Activated B cell treated with CpG ODN at 0.5 μM for 24 hours (primary cell): Measurements from ENCODE around the gene SERPIND1. TPM values are rescaled to one million over a fixed set of nuclear protein-coding genes. Genes with fewer than 3 reads are reported as not detected.

Experiments used
- ATAC-seq: fragments of 200-7000 bp; cut with Tn5 transposase; one replicate; pipeline ENCODE4 v1.10.0; 2021; ENCODE audit warnings: low read depth, mild to moderate bottlenecking, moderate library complexity
- CTCF ChIA-PET: fragments of 350-600 bp; sonication (Branson Sonifier 250); formaldehyde crosslinking; loops from one replicate; lab custom pipeline; 2021; ENCODE audit warnings: antibody characterized with exemption; lab: Charles Lee
- POLR2A ChIA-PET: fragments of 350-600 bp; sonication (Branson Sonifier 250); formaldehyde crosslinking; loops from one replicate; lab custom pipeline; 2021; ENCODE audit warnings: antibody characterized with exemption; lab: Charles Lee
- DNase-seq: peaks from one replicate; pipeline ENCODE4 v3.0.0; 2022
- H3K27ac Mint-ChIP-seq: one replicate; pipeline ENCODE4 v1.8.0; 2020; ENCODE audit warnings: mixed read lengths
- H3K27me3 Mint-ChIP-seq: one replicate; pipeline ENCODE4 v1.8.0; 2021; ENCODE audit warnings: mixed read lengths
- H3K36me3 Mint-ChIP-seq: one replicate; pipeline ENCODE4 v1.8.0; 2021; ENCODE audit warnings: low read depth, mixed read lengths
- H3K4me1 Mint-ChIP-seq: one replicate; pipeline ENCODE4 v1.8.0; 2021; ENCODE audit warnings: mixed read lengths
- H3K4me3 Mint-ChIP-seq: one replicate; pipeline ENCODE4 v1.8.0; 2020; ENCODE audit warnings: mild to moderate bottlenecking, mixed read lengths
- H3K9me3 Mint-ChIP-seq: one replicate; pipeline ENCODE4 v1.8.0; 2020; ENCODE audit warnings: mixed read lengths
- intact Hi-C: fragments of 100-400 bp; cut with micrococcal nuclease; formaldehyde crosslinking; loops from one replicate; pipeline ENCODE4 v1.15.1; 2024
- total RNA-seq: library from RNA; stranded (reverse); gene quantifications from 2 replicates; pipeline ENCODE4 v1.2.3, GENCODE V29; 2022
- TF ChIP-seq, protein P1 (sequence below): fragments of 200-600 bp; IDR thresholded peaks from one replicate; pipeline ENCODE4 v1.8.0; 2022; ENCODE audit warnings: antibody characterized with exemption, mild to moderate bottlenecking

The SERPIND1 gene
- total RNA-seq, 1 donor from 2014 or later, result not detected

DNA sequence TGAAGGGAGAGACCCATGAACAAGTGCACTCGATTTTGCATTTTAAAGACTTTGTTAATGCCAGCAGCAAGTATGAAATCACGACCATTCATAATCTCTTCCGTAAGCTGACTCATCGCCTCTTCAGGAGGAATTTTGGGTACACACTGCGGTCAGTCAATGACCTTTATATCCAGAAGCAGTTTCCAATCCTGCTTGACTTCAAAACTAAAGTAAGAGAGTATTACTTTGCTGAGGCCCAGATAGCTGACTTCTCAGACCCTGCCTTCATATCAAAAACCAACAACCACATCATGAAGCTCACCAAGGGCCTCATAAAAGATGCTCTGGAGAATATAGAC lies 5.9 kb downstream of the SERPIND1 start:
- TF ChIP-seq, protein P1, sequence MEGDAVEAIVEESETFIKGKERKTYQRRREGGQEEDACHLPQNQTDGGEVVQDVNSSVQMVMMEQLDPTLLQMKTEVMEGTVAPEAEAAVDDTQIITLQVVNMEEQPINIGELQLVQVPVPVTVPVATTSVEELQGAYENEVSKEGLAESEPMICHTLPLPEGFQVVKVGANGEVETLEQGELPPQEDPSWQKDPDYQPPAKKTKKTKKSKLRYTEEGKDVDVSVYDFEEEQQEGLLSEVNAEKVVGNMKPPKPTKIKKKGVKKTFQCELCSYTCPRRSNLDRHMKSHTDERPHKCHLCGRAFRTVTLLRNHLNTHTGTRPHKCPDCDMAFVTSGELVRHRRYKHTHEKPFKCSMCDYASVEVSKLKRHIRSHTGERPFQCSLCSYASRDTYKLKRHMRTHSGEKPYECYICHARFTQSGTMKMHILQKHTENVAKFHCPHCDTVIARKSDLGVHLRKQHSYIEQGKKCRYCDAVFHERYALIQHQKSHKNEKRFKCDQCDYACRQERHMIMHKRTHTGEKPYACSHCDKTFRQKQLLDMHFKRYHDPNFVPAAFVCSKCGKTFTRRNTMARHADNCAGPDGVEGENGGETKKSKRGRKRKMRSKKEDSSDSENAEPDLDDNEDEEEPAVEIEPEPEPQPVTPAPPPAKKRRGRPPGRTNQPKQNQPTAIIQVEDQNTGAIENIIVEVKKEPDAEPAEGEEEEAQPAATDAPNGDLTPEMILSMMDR, result no peak
- Mint-ChIP-seq H3K27me3 (no peaks in the 10 kb centered on the region), H3K4me1 (peaks cover 16% of the 10 kb centered on the region), H3K9me3 (no peaks in the 10 kb centered on the region), H3K36me3 (peaks cover 42% of the 10 kb centered on the region), H3K4me3 (no peak overlapping the region), H3K27ac (no peak overlapping the region)
- intact Hi-C loops, result no loop called here
- POLR2A ChIA-PET, result no interaction called here
- DNase-seq (no peak), ATAC-seq (no peak)
- CTCF ChIA-PET, result no interaction called here

DNA sequence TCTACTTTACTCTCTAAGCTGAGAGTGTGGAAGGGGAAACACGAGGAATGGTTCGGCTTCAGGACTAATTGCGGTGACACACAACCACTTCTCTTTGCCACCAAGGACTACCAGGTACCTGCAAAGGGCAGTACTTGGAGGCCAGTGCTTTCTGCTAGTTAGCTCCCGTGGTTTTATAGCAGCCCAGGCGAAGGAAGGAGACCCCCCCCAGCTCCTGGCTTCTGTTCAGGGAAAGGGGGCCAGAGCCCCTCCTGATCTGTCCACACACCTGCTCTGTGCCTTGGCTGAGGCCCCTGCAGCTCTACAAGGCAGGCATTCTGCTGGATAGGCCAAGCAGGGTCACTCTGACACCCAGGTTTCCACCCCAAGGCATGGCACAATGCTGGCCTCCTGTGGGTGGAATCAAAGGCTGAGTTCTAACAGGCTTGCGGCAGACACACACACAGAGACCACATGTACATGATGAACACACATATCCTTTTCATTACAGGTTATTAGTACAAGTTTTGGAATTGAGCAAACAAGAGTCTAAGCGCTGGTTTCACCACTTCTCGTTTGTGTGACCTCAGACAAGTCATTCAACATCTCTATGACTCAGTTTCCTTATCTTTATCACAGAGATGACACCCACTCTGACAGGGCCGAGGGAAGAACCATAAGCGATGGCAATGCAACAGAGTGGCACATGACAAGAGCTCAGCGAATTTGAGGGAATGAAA lies 7.5 kb downstream of the SERPIND1 start:
- TF ChIP-seq, protein P1, result no peak
- POLR2A ChIA-PET, result no interaction called here
- Mint-ChIP-seq H3K27ac (no peak overlapping the region), H3K4me3 (no peak overlapping the region), H3K9me3 (no peaks in the 10 kb centered on the region), H3K36me3 (peaks cover 43% of the 10 kb centered on the region), H3K27me3 (no peaks in the 10 kb centered on the region), H3K4me1 (peaks cover 16% of the 10 kb centered on the region)
- no peak for DNase-seq
- no peak for ATAC-seq
- intact Hi-C loops, result no loop called here
- CTCF ChIA-PET, result no interaction called here

DNA sequence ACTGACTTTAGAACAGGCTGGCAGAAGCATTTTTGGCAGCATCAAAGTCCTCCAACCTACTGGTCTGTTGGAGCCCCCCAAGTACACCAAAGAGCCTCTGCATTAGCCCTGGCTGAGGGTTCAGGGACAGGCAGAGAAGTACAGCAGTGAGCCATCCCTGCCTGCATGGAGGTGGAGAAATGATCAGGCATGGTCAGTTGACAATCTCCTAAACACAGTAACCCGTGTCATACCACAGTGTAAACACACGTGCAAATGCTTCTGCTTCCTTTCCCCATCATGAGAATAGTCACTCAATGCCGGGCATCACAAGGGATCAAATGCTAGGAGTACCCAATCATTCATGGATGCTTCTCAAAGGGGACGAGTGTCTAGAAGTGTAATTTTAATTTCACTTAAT lies 8.2 kb downstream of the SERPIND1 start:
- CTCF ChIA-PET, result interaction anchor here (3.1 kb wide), 1 partner anchor 40 kb away, joined by 11 read pairs; no protein-coding TSS in a partner anchor

DNA sequence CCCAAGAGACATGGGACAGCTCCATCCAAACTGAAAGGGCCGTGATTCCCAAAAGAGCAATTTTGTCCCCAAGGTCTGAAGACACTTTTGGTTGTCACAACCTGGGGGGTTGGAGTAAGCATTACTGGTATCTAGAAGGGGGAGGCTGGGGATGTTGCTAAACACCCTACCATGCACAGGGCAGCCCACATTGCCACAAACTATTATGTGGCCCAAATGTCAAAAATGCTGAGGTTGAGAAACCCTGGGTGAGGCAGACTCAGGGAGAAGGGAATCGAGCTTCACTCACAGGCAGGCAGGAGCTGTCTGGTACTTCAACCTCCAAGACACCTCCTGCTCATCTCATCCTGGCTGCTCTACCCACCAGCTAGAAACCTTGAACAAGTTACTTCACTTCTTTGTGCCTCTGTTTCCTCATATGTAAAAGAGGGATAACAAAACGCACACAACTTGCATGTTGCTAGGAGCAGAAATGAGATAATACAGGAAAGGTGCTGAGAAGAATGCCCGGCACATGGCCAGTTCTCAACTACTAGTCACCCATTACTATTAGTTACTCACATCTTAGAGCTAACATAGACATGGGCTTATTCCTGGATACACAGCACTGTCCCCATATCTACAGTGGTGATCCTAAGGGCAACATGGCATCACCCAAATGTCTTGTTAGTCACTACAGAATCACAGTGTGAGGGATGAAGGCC lies 8.8 kb downstream of the SERPIND1 start:
- ChIA-PET POLR2A (no interaction called here), CTCF (interaction anchor here (1.5 to 3.1 kb wide), 2 partner anchors 11 to 41 kb away, joined by 4 to 11 read pairs; no protein-coding TSS in a partner anchor)
- Mint-ChIP-seq H3K4me3 (no peak overlapping the region), H3K27me3 (no peaks in the 10 kb centered on the region), H3K4me1 (peaks cover 16% of the 10 kb centered on the region), H3K27ac (no peak overlapping the region), H3K36me3 (peaks cover 54% of the 10 kb centered on the region), H3K9me3 (no peaks in the 10 kb centered on the region)
- ATAC-seq, result no peak
- intact Hi-C loops, result no loop called here
- TF ChIP-seq, protein P1, result no peak
- no peak for DNase-seq

More for the DNA sequence above, 8.2 kb downstream of the SERPIND1 start:
- TF ChIP-seq, protein P1, result no peak
- Mint-ChIP-seq H3K4me3 (no peak overlapping the region), H3K4me1 (peaks cover 16% of the 10 kb centered on the region), H3K9me3 (no peaks in the 10 kb centered on the region), H3K27ac (no peak overlapping the region), H3K36me3 (peaks cover 49% of the 10 kb centered on the region), H3K27me3 (no peaks in the 10 kb centered on the region)
- POLR2A ChIA-PET, result no interaction called here
- ATAC-seq (no peak), DNase-seq (no peak)
- intact Hi-C loops, result no loop called here

- Mint-ChIP-seq H3K4me1 (peaks cover 16% of the 10 kb centered on the region), H3K9me3 (no peaks in the 10 kb centered on the region), H3K27ac (no peak overlapping the region), H3K4me3 (no peak overlapping the region), H3K36me3 (peaks cover 57% of the 10 kb centered on the region), H3K27me3 (no peaks in the 10 kb centered on the region)
- ATAC-seq (no peak), DNase-seq (no peak)
- ChIA-PET POLR2A (no interaction called here), CTCF (interaction anchor here (1.4 to 3.1 kb wide), 3 partner anchors 11 to 41 kb away, joined by 4 to 11 read pairs (median 4); no protein-coding TSS in a partner anchor)
- TF ChIP-seq, protein P1, result no peak
- intact Hi-C loops, result no loop called here
Observed at GRCh38 chr22:20783300-20783673, 9.4 kb downstream of the SERPIND1 start.
